Keratinocyte (primary cell): ENCODE data around the gene ARID5B. TPM values are rescaled to one million over a fixed set of nuclear protein-coding genes. Genes with fewer than 3 reads are reported as not detected.
A peak's percentile ranks its signal among the peaks of the same experiment; 100 is the strongest.

ENCODE experiments used
- DNase-seq: peaks from one replicate; pipeline ENCODE4 v3.0.0-alpha.2; 2011; ENCODE audit warnings: low read depth, missing footprints, low spot score
- FAIRE-seq: peaks from 2 replicates; lab custom pipeline; 2011; peaks lifted over from hg19 to GRCh38; lab: Jason Lieb, UNC
- H2AFZ ChIP-seq: 2 replicates; pipeline ENCODE4 v1.6.0; 2012; ENCODE audit warnings: low read length, control low read depth, inconsistent platforms; ENCODE audit not compliant: control insufficient read depth
- H3K27ac ChIP-seq: 2 replicates; pipeline ENCODE4 v1.5.1; 2011; ENCODE audit warnings: low read length; ENCODE audit not compliant: control insufficient read depth, insufficient read depth
- H3K27me3 ChIP-seq: 3 replicates; pipeline ENCODE4 v1.6.0; 2011; ENCODE audit warnings: low read length; ENCODE audit not compliant: control insufficient read depth, insufficient read depth; ENCODE audit errors: extremely low read depth
- H3K36me3 ChIP-seq, 2 experiments: 2 replicates in 1 of 2; 3 replicates in 1 of 2; pipeline ENCODE4 v1.5.1; 2011; ENCODE audit warnings: low read length in 2 of 2, mild to moderate bottlenecking in 1 of 2; ENCODE audit not compliant: control insufficient read depth in 2 of 2, insufficient read depth in 2 of 2; ENCODE audit errors: extremely low read depth in 1 of 2
- H3K4me1 ChIP-seq: 3 replicates; pipeline ENCODE4 v1.5.1; 2011; ENCODE audit warnings: low read length; ENCODE audit not compliant: control insufficient read depth, insufficient read depth; ENCODE audit errors: extremely low read depth
- H3K4me2 ChIP-seq: 3 replicates; pipeline ENCODE4 v1.6.0; 2011; ENCODE audit warnings: low read depth, low read length; ENCODE audit not compliant: control insufficient read depth, insufficient read depth; ENCODE audit errors: extremely low read depth
- H3K4me3 ChIP-seq, 3 experiments: fragments of 200-600 bp in 1 of 3; sonication (generic) in 1 of 3; 2 replicates in 2 of 3; 3 replicates in 1 of 3; pipeline ENCODE4 v1.5.1; 2011 to 2016; ENCODE audit warnings: low read length in 3 of 3, mild to moderate bottlenecking in 3 of 3, control low read depth in 2 of 3, inconsistent platforms in 1 of 3, low read depth in 1 of 3, mixed read lengths in 1 of 3, mixed run types in 1 of 3, moderate library complexity in 1 of 3; ENCODE audit not compliant: control insufficient read depth in 2 of 3, insufficient read depth in 2 of 3; ENCODE audit errors: extremely low read depth in 1 of 3
- H3K79me2 ChIP-seq: 2 replicates; pipeline ENCODE4 v1.6.0; 2012; ENCODE audit warnings: low read length; ENCODE audit not compliant: control insufficient read depth, insufficient read depth
- H3K9ac ChIP-seq: 3 replicates; pipeline ENCODE4 v1.6.0; 2011; ENCODE audit warnings: low read length; ENCODE audit not compliant: control insufficient read depth, insufficient read depth; ENCODE audit errors: extremely low read depth
- H3K9me1 ChIP-seq: 3 replicates; pipeline ENCODE4 v1.6.0; 2011; ENCODE audit warnings: low read length; ENCODE audit not compliant: control insufficient read depth, insufficient read depth; ENCODE audit errors: extremely low read depth
- H3K9me3 ChIP-seq: 2 replicates; pipeline ENCODE4 v1.5.1; 2012; ENCODE audit warnings: low read depth, low read length; ENCODE audit not compliant: control insufficient read depth
- H4K20me1 ChIP-seq: 3 replicates; pipeline ENCODE4 v1.6.0; 2011; ENCODE audit warnings: low read length; ENCODE audit not compliant: control insufficient read depth, insufficient read depth; ENCODE audit errors: extremely low read depth
- EZH2 ChIP-seq: IDR thresholded peaks from one replicate; pipeline ENCODE4 v1.6.1; 2012; ENCODE audit warnings: inconsistent platforms, mild to moderate bottlenecking, low read length, moderate library complexity
- dilution Hi-C: fragments of 300-500 bp; cut with MboI; formaldehyde crosslinking; loops from one replicate; pipeline ENCODE4 v1.7.0; 2020; ENCODE audit warnings: low sequenced_read_pairs; ENCODE audit not compliant: extremely low pct_ligation_motif_present
- polyA plus RNA-seq, 5 experiments: library from polyadenylated mRNA; depleted of rRNA in 3 of 5; stranded (reverse) in 3 of 5; stranded (forward) in 1 of 5; unstranded in 1 of 5; fragments of >200 nt; gene quantifications; 1 replicate in 1 of 5; 2 replicates in 3 of 5; 3 replicates in 1 of 5; pipeline versions ENCODE4 v1.2.1 to v1.2.3, GENCODE V29; 2011 to 2012; ENCODE audit warnings: missing spikeins in 2 of 5, low read depth in 1 of 5, low replicate concordance in 1 of 5
- TF ChIP-seq, protein P1 (sequence below), 3 experiments: IDR thresholded peaks in 1 of 3; conservative IDR thresholded peaks in 1 of 3; optimal IDR thresholded peaks in 1 of 3; 2 replicates in 2 of 3; 3 replicates in 1 of 3; pipeline versions ENCODE3 to v1.5.1; 2011; ENCODE audit warnings: low read length in 3 of 3, mild to moderate bottlenecking in 3 of 3, moderate library complexity in 2 of 3, control low read depth in 1 of 3, inconsistent platforms in 1 of 3; ENCODE audit not compliant: insufficient read depth in 2 of 3; ENCODE audit errors: extremely low read depth in 1 of 3

ARID5B gene
- polyA plus RNA-seq, 1 donor (not counting 4 experiments of a cell fraction or from before 2014, with no cell fraction given): 7.0 TPM

DNA sequence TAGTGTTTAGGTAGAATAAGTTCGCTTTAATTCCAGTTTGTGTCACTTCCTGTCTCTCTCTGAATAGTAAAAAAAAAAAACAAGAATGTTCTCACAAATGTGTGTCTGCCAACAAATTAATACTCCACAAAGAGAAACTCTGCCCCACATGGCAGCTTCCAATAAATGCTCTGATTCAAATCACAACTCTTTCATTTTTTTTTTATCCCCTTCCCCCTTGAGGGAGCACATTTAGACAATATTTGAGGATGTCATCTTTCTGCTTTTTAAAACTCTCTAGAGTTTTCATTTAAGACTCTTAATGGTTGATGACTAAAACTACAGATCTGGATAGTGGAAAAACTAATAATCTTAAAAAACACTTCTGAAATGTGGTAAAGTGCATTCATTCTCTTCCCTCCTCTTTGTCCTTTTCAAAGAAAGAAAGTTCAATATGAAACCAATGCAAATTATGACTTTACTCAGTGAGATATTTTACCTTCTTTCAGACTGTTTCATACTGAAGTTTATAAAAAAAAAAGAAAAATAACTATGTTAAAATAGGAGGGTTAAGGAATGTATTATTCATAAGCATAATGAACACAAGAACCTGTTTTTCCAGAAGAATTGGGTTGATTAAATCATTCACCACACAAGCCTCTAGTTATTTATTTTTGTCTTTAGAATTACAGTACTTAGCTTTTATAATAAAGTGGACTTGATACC is 42.3 kb downstream of the ARID5B start:
- FAIRE-seq: no peak

DNA sequence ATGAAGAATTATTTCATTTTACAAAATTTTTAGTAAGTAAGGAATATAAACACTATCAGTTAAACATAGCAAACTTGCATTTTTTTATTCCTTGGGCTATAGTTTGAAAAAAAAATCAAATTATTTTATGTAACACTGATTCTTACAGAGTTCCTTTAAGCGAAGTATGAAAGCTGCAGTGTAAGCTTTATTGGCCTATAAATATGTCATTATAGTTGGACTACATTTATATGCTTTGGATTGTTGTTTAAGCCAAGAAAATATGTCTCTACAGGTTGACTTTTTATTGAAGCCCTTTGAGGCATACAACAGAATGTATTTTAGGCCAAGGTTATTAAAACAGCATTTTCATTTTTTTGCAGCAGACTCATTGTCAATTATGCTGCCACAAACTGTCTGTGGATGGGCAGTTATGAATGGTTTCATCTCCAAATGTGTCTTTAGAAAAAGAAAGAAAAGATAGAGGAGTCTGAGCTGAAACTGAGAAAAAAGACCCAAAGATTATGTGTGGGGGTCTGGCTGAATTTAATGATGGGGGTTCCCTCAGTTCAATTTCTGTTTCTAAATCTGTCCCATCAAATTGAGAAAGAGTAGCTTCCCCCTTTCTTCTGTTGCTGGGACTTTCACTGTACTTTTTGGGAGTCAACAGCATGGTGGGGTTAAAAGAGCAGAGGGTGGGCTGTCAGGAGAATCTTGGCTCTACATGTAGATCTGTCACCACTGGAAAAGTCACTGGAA is 43.1 kb downstream of the ARID5B start:
- H3K9me1 ChIP-seq: no peaks in the 10 kb centered on the region
- FAIRE-seq (no peak), DNase-seq (no peak)
- no peaks in the 10 kb centered on the region for H3K27me3 ChIP-seq
- no peaks in the 10 kb centered on the region for H3K9me3 ChIP-seq
- H4K20me1 ChIP-seq: no peaks in the 10 kb centered on the region
- TF ChIP-seq, protein P1, sequence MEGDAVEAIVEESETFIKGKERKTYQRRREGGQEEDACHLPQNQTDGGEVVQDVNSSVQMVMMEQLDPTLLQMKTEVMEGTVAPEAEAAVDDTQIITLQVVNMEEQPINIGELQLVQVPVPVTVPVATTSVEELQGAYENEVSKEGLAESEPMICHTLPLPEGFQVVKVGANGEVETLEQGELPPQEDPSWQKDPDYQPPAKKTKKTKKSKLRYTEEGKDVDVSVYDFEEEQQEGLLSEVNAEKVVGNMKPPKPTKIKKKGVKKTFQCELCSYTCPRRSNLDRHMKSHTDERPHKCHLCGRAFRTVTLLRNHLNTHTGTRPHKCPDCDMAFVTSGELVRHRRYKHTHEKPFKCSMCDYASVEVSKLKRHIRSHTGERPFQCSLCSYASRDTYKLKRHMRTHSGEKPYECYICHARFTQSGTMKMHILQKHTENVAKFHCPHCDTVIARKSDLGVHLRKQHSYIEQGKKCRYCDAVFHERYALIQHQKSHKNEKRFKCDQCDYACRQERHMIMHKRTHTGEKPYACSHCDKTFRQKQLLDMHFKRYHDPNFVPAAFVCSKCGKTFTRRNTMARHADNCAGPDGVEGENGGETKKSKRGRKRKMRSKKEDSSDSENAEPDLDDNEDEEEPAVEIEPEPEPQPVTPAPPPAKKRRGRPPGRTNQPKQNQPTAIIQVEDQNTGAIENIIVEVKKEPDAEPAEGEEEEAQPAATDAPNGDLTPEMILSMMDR (optimal IDR thresholded peaks at IDR 0.05 in 1 of 3, IDR thresholded peaks at IDR 0.05 in 1 of 3, conservative IDR thresholded peaks at IDR 0.05 in 1 of 3; ENCODE audit: extremely low read depth in 1 of 3, insufficient read depth in 2 of 3, low read length in 3 of 3): no peak
- TF ChIP-seq EZH2: no peak
- peaks cover 9% of the 10 kb centered on the region for H3K79me2 ChIP-seq
- H3K36me3 ChIP-seq: peaks cover 0 to 8% of the 10 kb centered on the region in 2 experiments
- dilution Hi-C loops: no loop called here
- no peak overlapping the region for H2AFZ ChIP-seq
- no peak overlapping the region for H3K9ac ChIP-seq
- H3K4me3 ChIP-seq: peak overlapping the region in 1 of 3 experiments; percentile 25
- peaks cover 28% of the 10 kb centered on the region for H3K4me1 ChIP-seq
- peak overlapping the region; percentile 50 for H3K27ac ChIP-seq
- H3K4me2 ChIP-seq: peak overlapping the region; percentile 81

More for the DNA sequence above, 42.3 kb downstream of the ARID5B start:
- Histone ChIP-seq H3K4me1 (peaks cover 35% of the 10 kb centered on the region), H2AFZ (peak overlapping the region; percentile 13), H3K4me3 (peak overlapping the region in 2 of 3 experiments; percentile 43 to 52), H3K9me3 (no peaks in the 10 kb centered on the region), H3K9ac (peak overlapping the region; percentile 67), H3K79me2 (peaks cover 10% of the 10 kb centered on the region), H3K27ac (peak overlapping the region; percentile 84), H3K9me1 (no peaks in the 10 kb centered on the region), H3K36me3 (peaks cover 0 to 8% of the 10 kb centered on the region in 2 experiments), H3K4me2 (peak overlapping the region; percentile 81), H3K27me3 (no peaks in the 10 kb centered on the region), H4K20me1 (no peaks in the 10 kb centered on the region)
- no peak for DNase-seq
- TF ChIP-seq EZH2: no peak
- TF ChIP-seq, protein P1 (optimal IDR thresholded peaks at IDR 0.05 in 1 of 3, IDR thresholded peaks at IDR 0.05 in 1 of 3, conservative IDR thresholded peaks at IDR 0.05 in 1 of 3; ENCODE audit: extremely low read depth in 1 of 3, insufficient read depth in 2 of 3, low read length in 3 of 3): no peak
- dilution Hi-C loops: no loop called here
